Stimulated activated naive CD8-positive, alpha-beta T cell treated with anti-CD3 and anti-CD28 coated beads, Interleukin-15, Interleukin-2, amounts not matched to agents 100 ng/mL and 50 ng/mL, for 24 hours (primary cell): Measurements from ENCODE around the gene FAF2.

Experiments
- H3K27ac Mint-ChIP-seq: one replicate; pipeline ENCODE4 v1.8.0; 2021; ENCODE audit warnings: mild to moderate bottlenecking, mixed read lengths
- H3K27me3 Mint-ChIP-seq: one replicate; pipeline ENCODE4 v1.8.0; 2021; ENCODE audit warnings: mixed read lengths
- H3K36me3 Mint-ChIP-seq: one replicate; pipeline ENCODE4 v1.8.0; 2021; ENCODE audit warnings: low read depth, mixed read lengths
- H3K4me1 Mint-ChIP-seq: one replicate; pipeline ENCODE4 v1.8.0; 2021; ENCODE audit warnings: low read depth, mixed read lengths
- H3K4me3 Mint-ChIP-seq: one replicate; pipeline ENCODE4 v1.8.0; 2021; ENCODE audit warnings: mild to moderate bottlenecking, mixed read lengths
- H3K9me3 Mint-ChIP-seq: one replicate; pipeline ENCODE4 v1.8.0; 2021; ENCODE audit warnings: mixed read lengths

FAF2 gene

GRCh38 chr5:176492431-176492830, 44.2 kb downstream of the FAF2 start:
- peaks cover 57% of the 10 kb centered on the region for H3K36me3 Mint-ChIP-seq
- H3K4me3 Mint-ChIP-seq: no peak overlapping the region
- no peak overlapping the region for H3K27ac Mint-ChIP-seq

DNA sequence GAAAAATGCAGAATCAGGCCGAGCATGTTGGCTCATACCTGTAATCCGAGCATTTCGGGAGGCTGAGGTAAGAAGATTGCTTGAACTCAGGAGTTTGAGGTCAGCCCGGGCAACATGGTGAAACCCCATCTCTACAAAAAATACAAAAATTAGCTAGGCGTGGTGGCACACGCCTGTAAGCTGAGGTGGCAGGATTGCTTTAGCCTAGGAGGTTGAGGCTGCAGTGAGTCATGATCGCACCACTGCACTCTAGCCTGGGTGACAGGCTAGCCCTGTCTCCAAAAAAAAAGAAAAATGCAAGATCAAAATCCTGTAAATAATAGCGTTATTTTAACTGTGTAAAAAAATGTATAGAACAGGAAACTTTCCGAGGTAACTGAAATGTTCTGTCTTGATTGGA, 49.7 kb downstream of the FAF2 start:
- H3K27me3 Mint-ChIP-seq: no peaks in the 10 kb centered on the region
- peaks cover 55% of the 10 kb centered on the region for H3K36me3 Mint-ChIP-seq
- H3K27ac Mint-ChIP-seq: no peak overlapping the region

More at GRCh38 chr5:176492431-176492830, 44.2 kb downstream of the FAF2 start:
- no peaks in the 10 kb centered on the region for H3K27me3 Mint-ChIP-seq
- H3K4me1 Mint-ChIP-seq: peaks cover 11% of the 10 kb centered on the region
- H3K9me3 Mint-ChIP-seq: no peaks in the 10 kb centered on the region

DNA sequence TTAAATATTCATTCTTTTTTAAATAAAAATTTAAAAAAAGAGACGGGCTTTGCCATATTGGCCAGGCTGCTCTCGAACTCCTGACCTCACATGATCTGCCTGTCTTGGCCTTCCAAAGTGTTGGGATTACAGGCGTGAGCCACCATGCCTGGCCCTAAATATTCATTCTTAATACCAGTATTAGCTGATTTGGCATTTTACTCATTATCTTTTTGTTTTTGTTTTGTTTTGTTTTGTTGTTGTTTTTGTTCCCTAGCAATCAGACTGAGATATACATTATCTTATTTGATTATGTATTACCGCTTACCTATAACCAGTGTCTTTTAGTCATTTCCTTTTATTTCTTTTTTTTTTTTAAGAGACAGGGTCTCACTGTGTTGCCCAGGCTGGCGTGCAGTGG, 51.1 kb downstream of the FAF2 start:
- H3K27me3 Mint-ChIP-seq: no peaks in the 10 kb centered on the region
- H3K27ac Mint-ChIP-seq: no peak overlapping the region
- H3K36me3 Mint-ChIP-seq: peaks cover 55% of the 10 kb centered on the region
- no peaks in the 10 kb centered on the region for H3K9me3 Mint-ChIP-seq
- no peaks in the 10 kb centered on the region for H3K4me1 Mint-ChIP-seq
- no peak overlapping the region for H3K4me3 Mint-ChIP-seq

More for the DNA sequence above, 49.7 kb downstream of the FAF2 start:
- H3K9me3 Mint-ChIP-seq: no peaks in the 10 kb centered on the region
- no peaks in the 10 kb centered on the region for H3K4me1 Mint-ChIP-seq
- H3K4me3 Mint-ChIP-seq: no peak overlapping the region

- H3K27me3 Mint-ChIP-seq: no peaks in the 10 kb centered on the region
- H3K9me3 Mint-ChIP-seq: no peaks in the 10 kb centered on the region
- H3K36me3 Mint-ChIP-seq: peaks cover 59% of the 10 kb centered on the region
- H3K27ac Mint-ChIP-seq: no peak overlapping the region
- no peak overlapping the region for H3K4me3 Mint-ChIP-seq
- no peaks in the 10 kb centered on the region for H3K4me1 Mint-ChIP-seq
Observed at GRCh38 chr5:176500511-176500910, 52.3 kb downstream of the FAF2 start.

- H3K4me1 Mint-ChIP-seq: no peaks in the 10 kb centered on the region
- H3K4me3 Mint-ChIP-seq: no peak overlapping the region
- no peaks in the 10 kb centered on the region for H3K27me3 Mint-ChIP-seq
- no peak overlapping the region for H3K27ac Mint-ChIP-seq
- peaks cover 65% of the 10 kb centered on the region for H3K36me3 Mint-ChIP-seq
- H3K9me3 Mint-ChIP-seq: no peaks in the 10 kb centered on the region
Observed at GRCh38 chr5:176501333-176501732, 53.1 kb downstream of the FAF2 start.

DNA sequence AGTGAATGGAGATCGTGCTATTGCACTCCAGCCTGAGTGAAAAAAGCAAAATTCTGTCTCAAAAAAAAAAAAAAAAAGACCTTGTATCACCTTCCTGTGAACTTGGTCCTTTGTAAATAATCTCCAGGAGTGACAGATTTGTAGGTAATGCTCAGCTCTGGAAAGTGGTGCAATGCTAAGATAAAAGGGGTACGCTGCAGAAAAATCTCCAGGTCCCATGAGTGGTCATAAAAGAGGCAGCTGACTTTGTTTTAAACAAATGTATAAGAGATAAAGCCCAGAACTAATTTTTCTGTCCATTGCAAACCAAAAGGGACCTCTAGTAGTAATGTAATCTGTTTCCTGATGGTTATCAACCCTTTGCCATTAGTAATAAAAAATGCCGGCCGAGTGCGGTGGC, 55.3 kb downstream of the FAF2 start:
- Mint-ChIP-seq H3K36me3 (peaks cover 73% of the 10 kb centered on the region), H3K4me3 (no peak overlapping the region), H3K9me3 (no peaks in the 10 kb centered on the region), H3K4me1 (no peaks in the 10 kb centered on the region), H3K27ac (no peak overlapping the region), H3K27me3 (no peaks in the 10 kb centered on the region)

DNA sequence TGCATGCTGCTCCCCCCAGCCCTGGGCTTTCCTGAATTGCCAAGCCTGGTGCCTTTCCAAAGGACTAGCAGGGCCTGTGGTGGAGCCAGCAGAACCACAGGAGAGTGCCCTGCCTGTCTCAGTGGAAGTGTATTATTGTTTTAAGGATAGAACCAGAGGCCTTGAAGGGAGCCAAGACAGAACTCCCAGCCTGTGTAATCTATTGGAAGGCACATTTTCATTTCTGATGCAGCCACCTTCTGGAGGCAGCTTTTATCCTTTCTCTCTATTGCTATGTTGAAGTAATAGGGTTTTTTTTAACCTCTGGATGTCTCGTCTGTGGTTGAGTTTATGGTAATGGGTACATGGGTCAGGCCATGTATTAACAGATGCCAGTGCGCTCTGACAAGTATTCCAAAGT, 59.7 kb downstream of the FAF2 start:
- Mint-ChIP-seq H3K4me1 (no peaks in the 10 kb centered on the region), H3K36me3 (peaks cover 63% of the 10 kb centered on the region), H3K27me3 (no peaks in the 10 kb centered on the region), H3K27ac (no peak overlapping the region), H3K9me3 (no peaks in the 10 kb centered on the region), H3K4me3 (no peak overlapping the region)

- no peaks in the 10 kb centered on the region for H3K9me3 Mint-ChIP-seq
- H3K27ac Mint-ChIP-seq: no peak overlapping the region
- no peaks in the 10 kb centered on the region for H3K27me3 Mint-ChIP-seq
- peaks cover 60% of the 10 kb centered on the region for H3K36me3 Mint-ChIP-seq
- H3K4me3 Mint-ChIP-seq: no peak overlapping the region
- H3K4me1 Mint-ChIP-seq: no peaks in the 10 kb centered on the region
Observed at GRCh38 chr5:176508603-176509002, 60.4 kb downstream of the FAF2 start.

DNA sequence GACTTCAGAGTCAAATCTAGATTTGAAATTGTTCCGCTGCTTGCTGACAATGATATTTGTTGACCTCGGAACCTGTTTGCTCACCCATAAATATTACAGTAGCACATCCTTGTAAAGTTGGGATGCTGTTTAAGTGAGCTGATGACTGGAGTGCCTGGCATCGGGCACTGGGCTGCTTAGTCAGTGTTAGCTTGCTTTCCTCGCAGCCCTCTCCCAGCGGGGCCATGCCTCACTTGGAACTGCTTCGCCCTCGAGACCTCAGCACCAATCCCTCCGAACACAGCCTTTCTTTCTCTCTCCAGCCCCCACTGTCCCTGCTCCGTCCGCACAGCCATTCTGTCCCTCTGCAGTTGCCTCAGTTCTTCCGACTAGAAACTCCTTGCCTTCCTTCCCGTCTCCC, 65.6 kb downstream of the FAF2 start:
- no peaks in the 10 kb centered on the region for H3K9me3 Mint-ChIP-seq
- peaks cover 13% of the 10 kb centered on the region for H3K36me3 Mint-ChIP-seq
- no peaks in the 10 kb centered on the region for H3K27me3 Mint-ChIP-seq
- peaks cover 11% of the 10 kb centered on the region for H3K4me1 Mint-ChIP-seq
- H3K4me3 Mint-ChIP-seq: no peak overlapping the region
- no peak overlapping the region for H3K27ac Mint-ChIP-seq

- Mint-ChIP-seq H3K4me1 (peaks cover 11% of the 10 kb centered on the region), H3K27me3 (no peaks in the 10 kb centered on the region), H3K27ac (no peak overlapping the region), H3K36me3 (peaks cover 8% of the 10 kb centered on the region), H3K4me3 (no peak overlapping the region), H3K9me3 (no peaks in the 10 kb centered on the region)
Observed at GRCh38 chr5:176514244-176514950, 66.2 kb downstream of the FAF2 start.

GRCh38 chr5:176515396-176515795, 67.2 kb downstream of the FAF2 start:
- Mint-ChIP-seq H3K4me3 (no peak overlapping the region), H3K36me3 (no peaks in the 10 kb centered on the region), H3K9me3 (no peaks in the 10 kb centered on the region), H3K27me3 (no peaks in the 10 kb centered on the region), H3K27ac (no peak overlapping the region), H3K4me1 (peaks cover 11% of the 10 kb centered on the region)

GRCh38 chr5:176517053-176517661, 69.0 kb downstream of the FAF2 start:
- no peaks in the 10 kb centered on the region for H3K36me3 Mint-ChIP-seq
- H3K27ac Mint-ChIP-seq: no peak overlapping the region
- peaks cover 11% of the 10 kb centered on the region for H3K4me1 Mint-ChIP-seq
- H3K9me3 Mint-ChIP-seq: no peaks in the 10 kb centered on the region
- no peak overlapping the region for H3K4me3 Mint-ChIP-seq
- no peaks in the 10 kb centered on the region for H3K27me3 Mint-ChIP-seq

DNA sequence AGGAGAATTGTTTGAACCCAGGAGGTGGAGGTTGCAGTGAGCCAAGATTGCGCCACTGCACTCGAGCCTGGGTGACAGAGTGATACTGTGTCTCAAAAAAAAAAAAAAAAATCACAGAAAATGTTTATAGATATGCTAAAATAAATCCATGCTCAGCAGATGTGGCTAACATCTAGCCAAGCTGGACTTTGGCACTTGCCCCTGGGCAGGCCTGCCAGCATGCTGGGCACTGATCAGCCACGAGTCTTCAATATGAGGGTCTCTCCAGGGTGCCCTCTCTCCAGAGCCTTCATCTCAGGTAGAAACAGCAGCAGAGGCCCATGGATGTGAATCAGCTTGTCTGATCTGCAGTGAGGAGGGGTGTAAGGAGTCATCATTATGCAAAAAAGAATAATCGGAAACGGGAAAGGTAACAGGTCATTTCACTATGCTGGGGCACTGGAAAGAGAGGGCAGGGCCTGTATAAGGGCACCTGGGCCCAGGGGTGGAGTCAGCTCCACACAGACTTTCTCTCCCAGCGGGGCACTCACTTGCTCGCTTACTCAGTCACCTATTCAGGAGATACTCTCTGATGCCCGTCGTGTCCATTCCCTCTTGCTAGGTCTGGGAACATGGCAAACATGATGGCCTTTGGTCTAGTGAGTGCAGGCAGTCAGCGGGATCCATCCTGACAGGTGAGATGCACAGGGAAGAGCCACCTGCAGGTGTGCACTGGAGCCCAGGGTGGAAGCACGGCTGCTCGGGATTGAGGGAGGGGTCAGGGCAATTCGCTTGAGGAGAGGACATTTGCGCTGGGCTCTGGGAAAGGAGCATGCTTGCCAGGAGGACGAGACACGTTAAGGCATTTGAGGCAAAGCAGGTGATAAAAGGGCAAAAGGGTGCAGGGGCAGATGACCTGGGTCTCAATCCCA, 71.9 kb downstream of the FAF2 start:
- no peaks in the 10 kb centered on the region for H3K36me3 Mint-ChIP-seq
- no peak overlapping the region for H3K27ac Mint-ChIP-seq
- no peaks in the 10 kb centered on the region for H3K27me3 Mint-ChIP-seq
- peaks cover 12% of the 10 kb centered on the region for H3K4me1 Mint-ChIP-seq
- no peak overlapping the region for H3K4me3 Mint-ChIP-seq
- H3K9me3 Mint-ChIP-seq: no peaks in the 10 kb centered on the region

DNA sequence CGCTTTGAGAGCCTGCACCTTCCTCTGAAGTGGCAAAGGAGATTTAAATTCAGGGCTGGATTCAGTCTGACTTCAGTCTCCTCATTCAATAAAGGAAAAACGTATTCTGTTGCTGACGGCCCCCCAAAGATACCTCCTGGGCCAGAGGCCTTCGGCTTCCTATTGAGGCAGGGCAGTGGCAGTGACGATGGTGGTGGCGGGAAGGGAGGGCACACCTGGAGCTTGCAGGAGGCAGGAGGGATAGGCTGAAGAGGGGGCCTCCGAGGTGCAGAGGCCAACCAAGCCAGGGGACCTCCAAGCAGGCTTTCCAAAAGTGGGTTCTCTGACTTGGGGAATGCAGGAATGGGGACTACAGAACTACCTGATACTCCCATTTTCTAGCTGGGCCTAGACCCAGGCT, 73.1 kb downstream of the FAF2 start:
- Mint-ChIP-seq H3K9me3 (no peaks in the 10 kb centered on the region), H3K4me3 (no peak overlapping the region), H3K4me1 (peaks cover 10% of the 10 kb centered on the region), H3K27ac (no peak overlapping the region), H3K36me3 (peaks cover 4% of the 10 kb centered on the region), H3K27me3 (no peaks in the 10 kb centered on the region)

DNA sequence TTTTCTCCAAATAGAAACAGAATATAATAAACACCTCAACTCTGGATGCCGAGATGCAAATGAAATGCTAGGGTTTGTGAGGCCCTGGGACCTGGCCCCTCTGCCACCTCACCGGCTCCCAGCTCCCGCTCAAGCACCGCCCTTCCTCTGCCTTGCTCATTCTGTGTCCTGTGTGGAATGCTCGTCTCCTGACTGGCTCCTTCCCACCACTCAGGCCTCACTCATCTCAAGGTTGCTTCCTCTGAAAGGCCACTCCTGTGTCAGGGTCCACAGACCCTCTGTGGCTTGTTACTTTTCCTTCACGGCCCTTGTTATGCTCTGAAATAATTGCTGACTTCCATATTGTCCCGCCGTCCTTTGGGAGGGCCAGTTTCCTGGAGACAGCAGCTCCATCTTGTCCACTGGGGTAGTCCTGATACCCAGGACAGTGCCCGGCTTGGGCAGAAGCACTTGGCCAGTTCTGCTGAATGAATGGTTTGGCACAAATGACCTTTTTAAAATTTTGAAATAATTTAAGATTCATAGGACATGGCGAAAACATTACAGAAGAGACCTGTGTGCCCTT, 73.6 kb downstream of the FAF2 start:
- Mint-ChIP-seq H3K27me3 (no peaks in the 10 kb centered on the region), H3K4me1 (peaks cover 9% of the 10 kb centered on the region), H3K36me3 (peaks cover 4% of the 10 kb centered on the region), H3K27ac (no peak overlapping the region), H3K9me3 (no peaks in the 10 kb centered on the region), H3K4me3 (no peak overlapping the region)
